HepG2 (cell line): ENCODE data around the gene ZBTB46. TPM values are rescaled to one million over a fixed set of nuclear protein-coding genes. Genes with fewer than 3 reads are reported as not detected.

ENCODE experiments used
- BRF2 ChIP-seq: sonication (generic); formaldehyde crosslinking; IDR thresholded peaks from 2 replicates; pipeline ENCODE4 v1.8.1; 2022; ENCODE audit warnings: mild to moderate bottlenecking, missing genetic modification reagents
- CERS6 ChIP-seq: sonication (generic); formaldehyde crosslinking; IDR thresholded peaks from 2 replicates; pipeline ENCODE4 v1.5.0; 2020; ENCODE audit warnings: missing genetic modification reagents
- JUNB ChIP-seq: sonication (generic); formaldehyde crosslinking; IDR thresholded peaks from 2 replicates; pipeline ENCODE4 v1.8.0; 2022; ENCODE audit warnings: missing genetic modification reagents, mild to moderate bottlenecking, borderline replicate concordance
- KDM1A ChIP-seq: IDR thresholded peaks from 2 replicates; pipeline ENCODE4 v1.6.1; 2016; ENCODE audit warnings: missing compliant biosample characterization
- MTERF4 ChIP-seq: sonication (generic); formaldehyde crosslinking; IDR thresholded peaks from 2 replicates; pipeline ENCODE4 v1.8.0; 2023; ENCODE audit warnings: mild to moderate bottlenecking, missing genetic modification reagents
- POLR2AphosphoS2 ChIP-seq: IDR thresholded peaks from 2 replicates; pipeline ENCODE4 v1.6.1; 2011; ENCODE audit warnings: low read depth, low read length, improper control_type of control experiment
- RARG ChIP-seq: sonication (generic); formaldehyde crosslinking; IDR thresholded peaks from 2 replicates; pipeline ENCODE4 v1.4.0; 2020; ENCODE audit warnings: low read depth, mild to moderate bottlenecking, missing genetic modification reagents
- RFXANK ChIP-seq: IDR thresholded peaks from 2 replicates; pipeline ENCODE4 v1.6.1; 2016
- RNF219 ChIP-seq: sonication (generic); formaldehyde crosslinking; IDR thresholded peaks from 2 replicates; pipeline ENCODE4 v1.5.0; 2020; ENCODE audit warnings: mild to moderate bottlenecking, missing genetic modification reagents
- SKI ChIP-seq: fragments of 450-650 bp; IDR thresholded peaks from one replicate; pipeline ENCODE4 v1.6.1; 2018; ENCODE audit warnings: mild to moderate bottlenecking; ENCODE audit not compliant: partially characterized antibody
- SUZ12 ChIP-seq: fragments of 150-350 bp; IDR thresholded peaks from 2 replicates; pipeline ENCODE4 v1.6.1; 2014; ENCODE audit warnings: low read depth, low read length
- TP53 ChIP-seq: sonication (generic); formaldehyde crosslinking; conservative IDR thresholded peaks from 2 replicates; pipeline ENCODE4 v1.4.0; 2020; ENCODE audit warnings: missing genetic modification reagents
- XBP1 ChIP-seq: sonication (generic); formaldehyde crosslinking; IDR thresholded peaks from 2 replicates; pipeline ENCODE4 v1.5.0; 2020; ENCODE audit warnings: missing genetic modification reagents
- YEATS2 ChIP-seq: sonication (generic); formaldehyde crosslinking; IDR thresholded peaks from 2 replicates; pipeline ENCODE4 v1.4.0; 2020; ENCODE audit warnings: missing genetic modification reagents, borderline replicate concordance
- ZEB1 ChIP-seq: IDR thresholded peaks from 2 replicates; pipeline ENCODE4 v1.6.1; 2012; ENCODE audit warnings: mild to moderate bottlenecking, low read depth, inconsistent platforms; ENCODE audit not compliant: insufficient replicate concordance
- ZNF18 ChIP-seq: sonication (generic); formaldehyde crosslinking; IDR thresholded peaks from 2 replicates; pipeline ENCODE4 v1.8.0; 2022; ENCODE audit warnings: mild to moderate bottlenecking, missing genetic modification reagents; ENCODE audit not compliant: insufficient replicate concordance
- ZNF263 ChIP-seq: sonication (generic); formaldehyde crosslinking; IDR thresholded peaks from 2 replicates; pipeline ENCODE4 v1.4.0; 2020; ENCODE audit warnings: missing genetic modification reagents
- ZNF296 ChIP-seq: sonication (generic); formaldehyde crosslinking; conservative IDR thresholded peaks from 2 replicates; pipeline ENCODE4 v1.5.0; 2020; ENCODE audit warnings: mild to moderate bottlenecking, missing genetic modification reagents
- ZNF644 ChIP-seq: IDR thresholded peaks from 2 replicates; pipeline ENCODE4 v1.6.1; 2016; ENCODE audit warnings: low read depth
- ZNF737 ChIP-seq: sonication (generic); formaldehyde crosslinking; IDR thresholded peaks from 2 replicates; pipeline ENCODE4 v1.5.0; 2020; ENCODE audit warnings: missing genetic modification reagents, mild to moderate bottlenecking, borderline replicate concordance
- ZNF784 ChIP-seq: sonication (generic); formaldehyde crosslinking; IDR thresholded peaks from 2 replicates; pipeline ENCODE4 v1.5.1; 2020; ENCODE audit warnings: missing genetic modification reagents, mild to moderate bottlenecking, borderline replicate concordance
- ZNF879 ChIP-seq: sonication (generic); formaldehyde crosslinking; IDR thresholded peaks from 2 replicates; pipeline ENCODE4 v1.8.1; 2023; ENCODE audit warnings: missing genetic modification reagents
- ZSCAN20 ChIP-seq: sonication (generic); formaldehyde crosslinking; IDR thresholded peaks from 2 replicates; pipeline ENCODE4 v1.4.0; 2020; ENCODE audit warnings: missing genetic modification reagents, mild to moderate bottlenecking, borderline replicate concordance
- polyA plus RNA-seq, 8 experiments: library from polyadenylated mRNA; depleted of rRNA in 3 of 8; stranded (reverse) in 7 of 8; unstranded in 1 of 8; fragments of >200 nt; fragmentation: Illumina TruSeq in 4 of 8; extraction: Trizol in 4 of 8; gene quantifications; 2 replicates each; pipeline versions ENCODE4 v1.2.1 to v1.2.3, GENCODE V29; 2011 to 2016; ENCODE audit warnings: low read depth in 4 of 8, missing spikeins in 1 of 8, mixed read lengths in 1 of 8; ENCODE audit not compliant: insufficient read depth in 1 of 8
- total RNA-seq, 5 experiments: library from RNA; depleted of rRNA; stranded (reverse); fragments of >200 nt; fragmentation: Illumina TruSeq; extraction: Trizol; gene quantifications; 2 replicates each; pipeline ENCODE4 v1.2.3, GENCODE V29; 2016; ENCODE audit warnings: low read depth in 1 of 5

The ZBTB46 gene
- total and polyA plus RNA-seq, 2 of the 13 experiments (the other 11 are each of a cell fraction or from before 2014, with no cell fraction given) = 1.6 to 13.5 TPM

GRCh38 chr20:63734111-63734945, 96.7 kb downstream of the ZBTB46 start (continued):
- TF ChIP-seq RNF219 (CRISPR knock-in tag) (no peak), ZSCAN20 (CRISPR knock-in tag) (no peak), CERS6 (CRISPR knock-in tag) (no peak), ZNF879 (CRISPR knock-in tag) (no peak), MTERF4 (CRISPR knock-in tag) (no peak), KDM1A (CRISPR knock-in tag) (no peak; the same call in 1 of the 2 replicates), POLR2AphosphoS2 (no peak), RARG (CRISPR knock-in tag) (no peak), YEATS2 (CRISPR knock-in tag) (no peak; the same call in 1 of the 2 replicates), ZNF263 (CRISPR knock-in tag) (peak; percentile 77), ZNF784 (CRISPR knock-in tag) (peak; percentile 72; the same call in 1 of the 2 replicates), ZNF737 (CRISPR knock-in tag) (no peak), ZNF18 (CRISPR knock-in tag) (no peak), SUZ12 (no peak), ZNF296 (CRISPR knock-in tag) (peak; percentile 93), ZNF644 (CRISPR knock-in tag) (no peak), TP53 (no peak), RFXANK (no peak), SKI (peak; percentile 47), JUNB (CRISPR knock-in tag) (no peak), ZEB1 (no peak), BRF2 (no peak), XBP1 (CRISPR knock-in tag) (no peak)
